Effector CD4-positive, alpha-beta T cell (primary cell): Measurements from ENCODE around the gene CCR5.

Source experiments
- DNase-seq: peaks from one replicate; pipeline ENCODE4 v3.0.0-alpha.2; 2020

Gene CCR5

GRCh38 chr3:46409739-46410489 is 39.2 kb downstream of the CCR5 start:
- no peak for DNase-seq

- no peak for DNase-seq
Measured at GRCh38 chr3:46410669-46411068, 39.9 kb downstream of the CCR5 start.

- DNase-seq: no peak
Measured at GRCh38 chr3:46411271-46411670, 40.5 kb downstream of the CCR5 start.

- DNase-seq: no peak
Measured at GRCh38 chr3:46412786-46413298, 42.1 kb downstream of the CCR5 start.

DNA sequence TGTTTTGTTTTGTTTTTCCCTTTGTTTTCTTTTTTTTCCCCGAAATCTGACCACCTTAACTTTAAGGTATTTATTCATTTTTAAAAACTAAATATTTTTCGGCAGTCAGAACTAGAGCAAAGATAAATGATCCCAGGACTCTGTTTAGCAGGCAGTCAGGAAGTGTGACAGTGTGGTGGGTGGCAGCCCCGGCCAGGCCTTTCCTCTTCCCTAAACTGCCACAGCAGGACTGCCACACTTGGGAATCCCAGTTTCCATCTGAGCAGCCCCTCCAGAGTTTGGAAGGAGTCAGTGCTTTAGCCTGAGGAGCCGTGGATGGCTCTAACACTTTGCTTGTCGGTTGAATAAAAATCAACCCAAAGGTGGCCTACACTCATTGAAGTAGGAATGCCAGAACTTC is 43.2 kb downstream of the CCR5 start:
- DNase-seq: no peak

DNA sequence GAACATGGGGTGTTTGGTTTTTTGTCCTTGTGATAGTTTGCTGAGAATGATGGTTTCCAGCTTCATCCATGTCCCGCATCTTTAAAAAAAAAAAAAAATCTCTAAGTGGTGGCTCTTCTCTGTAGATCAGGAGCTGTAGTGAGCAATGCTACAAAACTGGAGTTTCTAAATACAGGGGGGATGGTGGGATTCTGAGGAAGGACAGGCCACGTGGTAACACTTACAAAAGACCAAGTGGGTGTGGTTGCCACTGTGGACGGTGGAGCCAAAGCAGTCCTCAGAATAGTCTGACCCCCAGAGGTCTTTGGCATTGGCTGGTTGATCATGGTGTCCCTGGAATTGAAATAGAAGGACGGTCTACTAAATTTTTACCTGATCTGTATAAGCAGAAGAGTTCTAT is 44.0 kb downstream of the CCR5 start:
- DNase-seq: no peak

- no peak for DNase-seq
Measured at GRCh38 chr3:46416125-46416810, 45.5 kb downstream of the CCR5 start.

DNA sequence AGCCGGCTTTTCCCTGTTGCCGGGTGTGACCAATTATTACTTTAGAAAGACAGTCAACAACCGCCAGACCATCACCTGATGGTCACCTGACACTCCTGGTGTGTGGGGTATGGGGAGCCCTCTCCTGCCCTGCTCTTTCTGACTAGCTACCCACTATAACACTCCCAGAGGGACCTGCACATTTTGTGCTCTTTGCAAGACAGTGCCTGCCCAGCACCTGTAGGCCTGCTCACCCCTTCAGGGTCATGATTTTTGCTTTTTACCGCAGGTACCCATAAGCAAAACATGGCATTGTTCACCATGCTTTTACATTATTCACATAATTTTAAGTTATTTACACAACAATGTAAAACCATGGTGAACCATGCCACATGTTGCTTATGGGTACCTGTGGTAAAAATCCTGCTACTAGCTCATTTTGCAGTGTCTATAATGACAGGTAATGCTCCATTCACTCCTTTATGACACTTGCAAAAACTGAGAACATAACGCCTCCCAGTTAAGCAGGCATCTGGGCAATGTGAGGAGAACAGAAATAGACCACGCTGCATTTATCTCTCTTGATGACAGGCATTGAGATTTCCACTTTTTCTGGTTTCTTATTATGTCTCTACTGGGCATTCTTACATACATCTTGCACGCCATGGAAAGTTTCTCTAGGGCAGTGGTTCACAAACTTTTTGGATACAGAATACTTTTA is 46.2 kb downstream of the CCR5 start:
- no peak for DNase-seq

- no peak for DNase-seq
Measured at GRCh38 chr3:46417841-46418611, 47.3 kb downstream of the CCR5 start.

GRCh38 chr3:46419816-46420215 is 49.1 kb downstream of the CCR5 start:
- no peak for DNase-seq

GRCh38 chr3:46420931-46421330 is 50.2 kb downstream of the CCR5 start:
- DNase-seq: no peak

DNA sequence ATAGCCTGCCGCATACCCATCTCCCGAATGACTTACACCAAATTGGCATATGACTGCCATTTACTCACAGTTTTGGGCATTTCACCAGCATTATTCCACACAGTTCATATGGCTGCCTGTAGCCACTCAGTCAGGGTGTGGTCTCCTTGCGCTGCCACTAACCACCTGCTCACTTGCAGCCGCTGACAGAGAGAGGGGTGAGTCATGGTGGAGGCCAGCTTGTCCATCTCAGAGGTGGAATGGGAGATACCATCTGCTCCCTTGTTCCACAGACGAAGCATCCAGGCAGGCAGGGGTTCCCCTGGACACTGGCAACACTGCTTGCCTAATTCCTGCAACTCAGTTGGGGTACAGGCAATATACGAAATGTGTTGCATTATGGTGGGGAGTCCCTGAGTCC is 51.9 kb downstream of the CCR5 start:
- no peak for DNase-seq

- no peak for DNase-seq
Measured at GRCh38 chr3:46423588-46423987, 52.8 kb downstream of the CCR5 start.
